HG02938 (cell line): Measurements from ENCODE around the gene TADA2A.
A peak's percentile ranks its signal among the peaks of the same experiment; 100 is the strongest.
"Not testable (repeated sequence)": the region's sequence is repeated elsewhere in the genome, so short reads cannot be mapped to it uniquely, and the experiment has no call there.

ENCODE experiments used
- ATAC-seq: cut with Tn5 transposase; IDR thresholded peaks from one replicate; pipeline ENCODE4 v1.9.1; 2021; ENCODE audit warnings: mild to moderate bottlenecking, moderate library complexity; ENCODE audit not compliant: unreplicated experiment

The TADA2A gene

DNA sequence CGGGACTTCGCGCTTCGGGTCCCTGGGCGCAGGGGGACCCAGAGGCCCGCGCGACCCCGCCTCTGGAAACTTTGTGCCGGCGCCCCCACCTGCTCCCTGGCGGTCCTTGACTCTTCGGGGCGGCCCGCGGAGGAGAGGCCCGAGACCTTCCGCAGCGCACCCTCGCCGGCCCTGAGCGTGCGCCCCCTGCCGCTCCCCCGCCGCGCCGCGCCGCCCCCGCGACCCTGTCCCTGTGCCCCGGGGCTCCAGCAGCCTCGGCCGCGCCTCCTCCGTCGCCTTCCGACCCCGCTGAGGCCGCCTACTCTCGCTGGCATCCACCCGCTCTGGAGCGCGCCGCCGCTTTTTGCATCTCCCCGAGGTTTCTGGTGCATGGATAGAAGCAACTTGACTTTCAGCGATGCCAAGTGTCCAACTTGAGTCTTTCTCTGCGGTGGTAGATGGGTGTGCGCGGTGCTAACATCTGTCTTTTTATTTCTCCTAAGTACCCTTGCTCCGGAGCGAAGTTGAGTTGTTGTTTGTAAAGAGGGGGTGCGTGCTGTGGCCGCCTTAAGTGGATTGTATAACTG, 83.4 kb downstream of the TADA2A start:
- ATAC-seq: peak; percentile 36

DNA sequence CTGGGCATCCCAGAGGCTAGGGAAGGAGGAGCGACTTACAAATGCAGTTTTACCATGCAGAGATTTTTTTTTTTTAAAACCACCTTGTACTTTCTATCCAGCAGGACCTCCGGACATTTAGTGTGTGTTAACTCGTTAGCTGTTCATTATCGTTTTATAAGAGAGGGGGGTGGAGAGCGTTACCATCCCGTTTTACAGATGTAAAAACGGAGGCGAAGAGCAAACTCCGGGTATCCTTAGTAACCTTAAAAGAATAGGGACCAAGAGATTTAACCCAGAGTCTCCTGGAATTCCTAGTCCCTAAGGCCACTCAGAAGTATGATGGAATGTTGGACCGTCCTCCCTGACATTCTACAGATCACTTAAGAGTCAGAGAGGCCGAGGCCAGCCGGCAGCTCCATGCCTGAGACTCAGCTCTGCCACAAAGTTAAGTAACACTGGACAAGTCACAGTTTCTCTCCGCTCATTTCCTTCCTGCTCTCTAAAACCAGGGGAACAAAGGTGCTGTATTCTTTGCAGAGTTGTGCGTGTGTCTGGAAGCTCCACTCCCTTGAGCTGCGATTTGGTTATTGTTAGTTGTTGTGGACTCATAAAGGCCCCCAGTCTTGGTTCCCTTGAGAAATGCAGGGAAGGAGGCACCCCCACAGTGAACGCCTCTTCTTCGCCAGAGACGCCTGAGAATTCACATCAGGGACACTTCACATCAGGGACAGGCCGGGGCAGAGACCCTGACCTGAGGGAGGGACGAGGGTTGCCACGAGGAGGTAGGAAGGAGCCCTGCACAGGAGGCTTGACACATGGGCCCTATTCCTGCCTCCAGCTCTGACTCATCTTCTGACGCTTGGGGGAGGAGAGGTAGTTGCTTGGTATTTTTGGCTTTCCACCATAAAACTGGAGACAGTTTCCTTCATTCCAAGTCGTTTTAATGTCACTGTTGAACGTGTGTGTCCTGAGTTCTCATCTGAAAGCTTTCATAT, 84.2 kb downstream of the TADA2A start:
- ATAC-seq: no peak

- ATAC-seq: no peak
Observed at GRCh38 chr17:37492167-37492566, 85.5 kb downstream of the TADA2A start.

DNA sequence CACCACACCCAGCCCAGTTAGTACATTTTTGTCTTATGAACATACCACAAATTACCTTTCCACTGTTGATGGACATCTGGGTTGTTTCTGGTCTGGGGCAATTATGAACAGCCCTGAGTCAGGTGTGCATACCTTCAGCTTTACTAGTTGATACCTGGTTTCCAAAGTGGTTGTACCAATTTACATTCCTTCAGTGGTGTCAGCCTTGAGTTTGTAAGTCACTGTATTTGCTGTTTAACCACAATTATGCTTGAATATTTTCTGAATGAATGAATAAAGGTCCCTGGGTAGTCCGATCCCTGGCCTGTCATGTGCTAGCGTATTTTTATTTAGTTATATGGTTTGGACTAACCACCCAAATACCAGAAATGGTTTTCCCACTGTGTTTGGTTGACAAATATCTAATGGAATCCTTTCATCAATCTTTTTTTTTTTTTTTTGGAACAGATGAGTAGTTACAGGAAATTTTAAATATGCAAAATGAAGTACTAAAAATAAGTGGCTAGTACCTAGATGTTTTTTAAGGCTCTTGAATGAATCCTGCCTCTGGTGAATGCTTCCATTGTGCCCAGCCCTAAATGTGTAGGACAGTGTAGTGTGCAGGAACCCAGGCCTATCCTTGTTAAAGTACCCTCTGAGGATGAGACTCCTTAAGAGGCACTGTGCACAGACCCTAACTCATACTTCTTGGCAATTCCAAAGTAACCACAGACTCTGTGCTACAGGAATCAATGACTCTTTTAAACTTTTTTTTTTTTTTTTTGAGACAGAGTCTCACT, 86.8 kb downstream of the TADA2A start:
- ATAC-seq: no peak

DNA sequence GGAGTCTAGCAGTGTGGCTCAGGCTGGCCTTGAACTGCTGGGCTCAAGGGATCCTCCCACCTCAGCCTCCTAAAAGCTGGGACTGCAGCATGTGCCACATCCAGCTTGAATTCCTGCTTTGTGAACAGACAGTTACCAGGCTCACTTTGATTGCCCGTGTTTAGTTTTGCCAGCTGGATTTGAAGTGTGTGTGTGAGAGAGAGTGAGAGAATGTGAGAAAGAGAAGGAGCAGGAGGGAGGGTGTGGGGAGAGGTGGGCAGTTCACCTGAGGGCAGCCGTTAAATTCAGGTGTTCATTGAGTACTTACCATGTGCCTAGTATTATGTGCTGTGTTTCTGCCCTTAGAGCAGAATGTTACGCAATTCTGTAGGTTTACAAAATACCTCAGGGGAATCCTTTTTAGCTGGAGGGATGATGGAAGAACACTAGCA, 87.7 kb downstream of the TADA2A start:
- ATAC-seq: no peak

- no peak for ATAC-seq
Observed at GRCh38 chr17:37494971-37495370, 88.3 kb downstream of the TADA2A start.

GRCh38 chr17:37500378-37500777, 93.7 kb downstream of the TADA2A start:
- no peak for ATAC-seq

GRCh38 chr17:37502009-37502936, 95.6 kb downstream of the TADA2A start:
- ATAC-seq: no peak

GRCh38 chr17:37503148-37503547, 96.5 kb downstream of the TADA2A start:
- no peak for ATAC-seq

DNA sequence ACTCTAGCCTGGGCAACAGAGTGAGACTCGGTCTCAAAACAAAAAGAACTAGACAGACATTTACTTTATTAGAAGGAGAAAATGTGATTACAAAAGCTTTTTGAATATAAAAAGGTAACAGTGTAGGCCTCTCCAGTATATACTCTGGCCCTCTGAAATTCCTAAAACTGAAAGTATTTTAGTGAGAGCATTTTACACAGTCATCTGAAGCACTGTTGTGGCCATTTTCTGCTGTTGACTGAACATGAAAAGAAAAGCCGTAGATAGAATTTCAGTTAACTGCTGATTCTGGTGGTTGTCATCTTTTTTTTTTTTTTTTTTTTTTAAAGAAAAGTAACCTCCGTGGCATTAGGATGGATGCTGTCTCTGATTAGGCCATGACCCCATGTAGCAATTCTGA, 98.6 kb downstream of the TADA2A start:
- ATAC-seq: no peak

GRCh38 chr17:37506678-37507077, 100.0 kb downstream of the TADA2A start:
- ATAC-seq: no peak

DNA sequence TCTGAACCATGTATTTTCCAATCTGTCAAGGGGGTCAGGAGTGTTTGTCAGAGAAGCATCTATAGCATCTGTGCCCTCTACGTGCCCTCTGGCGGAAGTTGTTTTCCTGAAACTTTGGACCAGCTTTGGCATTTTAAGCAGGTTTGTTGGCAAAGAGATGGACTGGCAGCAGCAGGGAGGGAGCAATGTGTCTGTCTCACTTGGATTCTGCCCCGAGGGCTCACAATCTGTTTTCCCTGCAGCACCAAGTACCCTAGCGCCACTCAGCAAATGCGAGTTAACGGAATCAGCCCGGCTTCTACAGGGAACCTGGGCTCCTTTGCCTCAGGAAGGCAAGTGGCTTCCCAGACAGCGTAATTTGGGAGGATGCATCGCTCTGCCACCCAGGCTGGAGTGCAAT, 100.4 kb downstream of the TADA2A start:
- no peak for ATAC-seq

DNA sequence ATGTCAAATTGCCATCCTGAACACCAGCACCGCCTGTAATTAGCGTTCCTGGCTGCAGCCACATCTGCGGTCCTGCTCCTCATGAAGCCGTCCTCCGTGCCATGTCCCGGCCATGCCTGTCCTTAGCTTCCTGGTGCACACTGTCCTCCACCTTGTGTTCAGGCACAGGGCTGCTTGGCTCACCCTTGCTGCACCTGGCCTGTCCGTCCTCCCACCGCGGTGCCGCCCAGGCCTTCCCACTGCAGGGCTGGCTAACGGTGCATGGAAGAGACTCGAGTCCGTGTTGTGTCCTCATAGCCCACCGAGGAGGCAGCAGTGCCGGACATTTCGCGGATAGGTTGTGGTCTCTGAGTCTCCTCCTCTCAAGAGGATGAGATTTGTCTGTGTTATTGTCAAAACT, 103.4 kb downstream of the TADA2A start:
- ATAC-seq: no peak

DNA sequence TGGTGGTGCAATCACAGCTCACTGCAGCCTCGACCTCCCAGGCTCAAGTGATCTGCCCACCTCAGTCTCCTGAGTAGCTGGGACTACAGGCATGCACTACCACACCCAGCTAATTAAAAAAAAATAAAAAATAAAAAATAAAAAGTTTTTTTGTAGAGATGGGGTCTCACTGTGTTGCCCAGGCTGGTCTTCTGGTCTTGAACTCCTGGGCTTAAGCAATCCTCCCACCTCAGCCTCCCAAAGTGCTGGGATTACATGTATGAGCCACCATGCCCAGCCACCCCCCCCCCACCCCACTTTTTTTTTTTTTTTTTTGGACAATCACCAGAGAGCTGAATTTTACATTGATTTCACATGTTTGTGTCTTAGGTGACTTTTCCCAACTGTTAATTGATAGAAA, 105.0 kb downstream of the TADA2A start:
- not testable (repeated sequence) for ATAC-seq

GRCh38 chr17:37512442-37513068, 105.9 kb downstream of the TADA2A start:
- no peak for ATAC-seq

GRCh38 chr17:37513711-37514110, 107.0 kb downstream of the TADA2A start:
- ATAC-seq: no peak

DNA sequence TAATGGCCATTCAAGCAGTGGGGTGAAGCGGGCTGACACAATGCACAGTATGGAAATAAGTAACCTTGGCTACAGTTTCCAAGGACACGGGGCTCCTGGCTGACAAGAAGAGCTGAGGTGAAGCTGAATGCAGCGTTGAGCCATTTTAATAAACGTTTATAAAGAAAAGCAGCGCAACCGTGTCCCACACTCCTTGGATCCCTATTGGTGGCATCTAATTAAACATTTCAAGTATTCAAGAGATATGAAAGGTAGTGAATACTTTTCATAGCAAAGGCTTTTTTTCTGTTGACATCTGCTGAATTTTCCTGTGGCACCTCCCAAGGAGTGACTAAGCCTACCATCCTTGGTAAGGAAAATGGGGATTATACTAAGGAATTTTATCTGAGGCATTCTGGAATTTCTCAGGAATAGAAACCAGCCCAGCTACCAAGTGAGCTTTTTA, 109.5 kb downstream of the TADA2A start:
- ATAC-seq: no peak

GRCh38 chr17:37517881-37518280, 111.2 kb downstream of the TADA2A start:
- no peak for ATAC-seq

DNA sequence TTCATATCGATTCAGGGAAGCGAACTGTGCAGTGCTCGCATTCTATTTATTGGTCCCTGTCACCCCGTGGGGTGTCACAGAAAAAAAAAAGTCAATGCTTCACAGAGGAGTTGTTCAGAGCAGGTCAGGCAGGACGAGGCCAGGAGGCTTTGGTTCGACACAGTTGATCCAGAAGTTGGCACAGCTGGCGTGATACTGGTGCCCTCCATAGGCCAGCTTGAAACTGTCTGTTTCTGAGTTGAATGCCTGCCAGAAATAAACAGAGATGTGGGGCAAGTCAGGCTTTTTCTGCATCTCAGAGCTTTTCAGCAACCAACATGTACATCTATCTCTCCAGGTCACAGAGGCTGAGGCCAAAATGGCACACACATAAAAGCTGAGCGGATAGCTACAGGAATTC, 112.1 kb downstream of the TADA2A start:
- ATAC-seq: no peak
